HG03571 (cell line): Measurements from ENCODE around the gene KMT5C.
"Not testable (repeated sequence)": the region's sequence is repeated elsewhere in the genome, so short reads cannot be mapped to it uniquely, and the experiment has no call there.

Experiments used
- ATAC-seq: cut with Tn5 transposase; IDR thresholded peaks from one replicate; pipeline ENCODE4 v1.9.1; 2021; ENCODE audit not compliant: unreplicated experiment

The KMT5C gene

DNA sequence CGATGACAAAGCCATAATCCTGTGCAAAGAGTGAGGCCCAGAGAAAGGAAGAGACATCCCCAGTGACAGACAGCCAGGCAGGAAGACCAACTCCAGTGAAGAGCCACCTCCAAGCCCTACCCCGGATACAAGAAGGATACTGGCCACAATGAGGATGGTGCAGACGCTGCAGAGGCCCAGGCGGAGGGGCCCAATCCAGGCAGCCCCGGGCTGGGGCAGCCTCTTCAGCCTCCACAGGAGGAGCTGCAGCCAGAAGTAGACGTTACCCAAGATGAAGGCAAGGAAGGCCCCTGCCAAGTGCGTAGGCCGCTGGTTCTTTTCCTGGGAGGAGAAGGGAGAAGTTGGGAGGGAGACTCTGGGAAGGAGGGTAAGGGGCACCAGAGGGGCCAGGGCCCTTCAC, 23.0 kb upstream of the KMT5C start:
- ATAC-seq = no peak

DNA sequence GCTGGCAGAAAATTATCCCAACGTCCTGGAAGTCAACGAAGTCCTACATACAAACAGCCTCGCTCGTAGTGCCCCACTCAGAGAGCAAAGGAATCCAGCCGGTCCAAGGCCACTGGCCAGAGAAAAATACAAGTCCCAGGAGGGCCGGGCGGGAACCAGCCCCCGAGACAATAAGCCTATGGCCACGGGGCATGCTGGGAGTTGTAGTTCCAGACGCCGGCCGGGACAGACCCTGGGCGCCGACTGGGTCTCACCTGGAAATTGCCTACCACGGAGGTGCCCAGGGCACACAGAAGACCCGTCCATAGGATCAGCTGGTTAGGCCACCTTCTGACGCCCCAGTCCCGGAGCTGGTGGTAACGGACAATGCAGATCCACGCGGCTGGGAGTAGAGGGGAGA, 19.9 kb upstream of the KMT5C start:
- ATAC-seq = no peak

- ATAC-seq = no peak
Observed at GRCh38 chr19:55320844-55321419, 18.7 kb upstream of the KMT5C start.

DNA sequence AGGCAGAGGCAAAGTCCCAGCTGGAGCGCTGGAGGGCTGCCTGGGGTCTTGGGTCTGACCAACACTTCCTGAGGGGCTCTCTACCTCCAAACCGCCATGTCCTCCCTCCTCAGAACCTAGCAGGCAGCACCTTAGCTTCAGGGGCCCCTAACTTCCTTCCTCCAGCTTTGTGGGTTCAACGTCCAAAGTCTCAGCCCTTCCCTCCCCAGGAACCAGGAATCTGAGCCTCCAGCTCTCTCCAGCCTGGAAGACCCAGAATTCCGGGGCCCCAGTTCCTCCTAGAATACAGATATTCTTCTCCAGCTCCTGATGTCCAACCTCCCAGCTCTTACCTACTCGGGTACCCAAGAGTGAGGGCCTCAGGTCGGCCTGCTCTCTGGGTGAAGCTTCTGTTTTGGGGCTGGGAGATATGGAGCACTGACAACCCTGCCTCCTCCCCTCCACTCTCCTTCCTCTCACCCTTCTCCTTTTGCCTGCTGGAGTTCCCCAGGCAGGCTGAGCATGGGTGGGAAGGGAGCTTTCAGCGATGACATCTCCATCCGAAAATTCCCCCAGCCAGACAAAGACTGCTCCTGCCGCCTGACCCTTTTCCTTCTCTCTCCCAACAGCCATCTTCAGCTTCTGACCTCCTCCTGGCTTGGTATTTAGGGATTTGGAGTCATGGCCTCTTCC, 18.1 kb upstream of the KMT5C start:
- no peak for ATAC-seq

DNA sequence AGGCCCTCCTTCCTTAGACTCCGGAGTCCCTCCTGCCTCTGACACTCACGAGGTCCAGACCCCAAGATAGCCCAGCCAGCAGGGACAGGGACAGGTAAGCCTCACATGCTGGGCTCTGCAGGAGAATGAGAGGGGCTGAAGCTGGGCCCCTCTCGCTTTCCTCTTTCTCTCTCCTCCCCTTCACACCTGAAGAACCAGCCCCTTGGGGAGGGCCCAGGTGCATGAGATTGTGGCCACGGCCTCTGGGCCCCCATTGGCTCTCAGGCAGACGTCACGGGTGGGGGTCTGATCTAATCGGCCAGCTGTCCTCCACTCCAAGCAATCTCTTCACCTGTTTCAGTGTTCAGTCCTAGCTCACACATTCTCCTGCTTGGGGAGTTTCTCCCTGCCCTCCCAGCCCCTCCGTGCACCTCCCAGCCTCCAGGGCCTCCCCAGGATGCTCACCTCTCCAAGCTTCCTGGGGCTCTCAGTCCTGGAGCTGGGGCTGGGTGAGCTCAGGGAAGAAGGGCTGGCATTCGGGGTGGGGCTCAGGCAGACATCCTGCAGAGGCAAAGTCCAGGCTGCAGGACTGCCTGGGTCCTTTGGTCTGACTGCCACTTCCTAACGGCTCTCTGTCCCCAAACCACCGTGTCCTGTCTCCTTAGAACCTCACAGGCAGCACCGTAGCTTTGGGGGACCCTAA, 17.3 kb upstream of the KMT5C start:
- ATAC-seq = no peak

DNA sequence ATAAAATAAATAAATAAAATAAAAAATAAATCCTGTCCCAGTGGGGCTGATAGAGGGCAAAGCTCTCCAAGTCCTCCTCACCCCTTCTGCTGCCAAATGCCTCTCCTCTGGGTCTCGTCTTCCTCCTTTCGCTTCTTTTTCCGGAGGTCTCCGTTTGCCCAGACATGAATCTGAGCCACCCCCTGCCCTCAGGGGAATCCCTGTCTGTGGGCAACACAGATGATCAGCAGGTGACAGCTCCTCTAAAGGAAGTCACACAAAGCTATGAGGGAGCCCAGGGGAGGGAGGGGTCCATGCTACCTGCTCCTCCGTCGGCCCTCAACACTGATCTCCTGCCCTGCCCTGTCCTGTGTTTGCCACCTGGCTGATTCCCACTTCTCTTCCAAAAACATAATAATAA, 15.0 kb upstream of the KMT5C start:
- ATAC-seq = no peak

DNA sequence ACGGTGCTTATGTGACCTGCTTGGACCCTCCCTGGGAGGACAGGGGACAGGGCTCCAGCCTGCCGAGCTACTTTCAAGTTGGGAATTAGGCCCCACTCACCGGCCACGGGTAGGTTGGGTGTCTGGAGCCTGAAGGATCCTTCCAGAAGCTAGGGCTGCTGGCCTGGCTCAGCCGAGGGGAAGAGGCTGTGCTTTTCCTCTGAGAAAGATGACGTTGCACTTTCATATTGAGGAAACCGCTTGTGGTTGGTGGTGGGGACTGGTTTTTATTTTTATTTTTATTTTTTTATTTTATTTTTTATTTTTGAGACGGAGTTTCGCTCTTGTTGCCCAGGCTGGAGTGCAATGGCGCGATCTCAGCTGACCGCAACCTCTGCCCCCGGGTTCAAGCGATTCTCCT, 14.5 kb upstream of the KMT5C start, which contains the start of gene TMEM150B:
TSS of gene TMEM150B (minus strand) at position 170 of the 400 bp plus-strand sequence. CDS start 4,305 bp downstream, outside the sequence.
- no peak for ATAC-seq

DNA sequence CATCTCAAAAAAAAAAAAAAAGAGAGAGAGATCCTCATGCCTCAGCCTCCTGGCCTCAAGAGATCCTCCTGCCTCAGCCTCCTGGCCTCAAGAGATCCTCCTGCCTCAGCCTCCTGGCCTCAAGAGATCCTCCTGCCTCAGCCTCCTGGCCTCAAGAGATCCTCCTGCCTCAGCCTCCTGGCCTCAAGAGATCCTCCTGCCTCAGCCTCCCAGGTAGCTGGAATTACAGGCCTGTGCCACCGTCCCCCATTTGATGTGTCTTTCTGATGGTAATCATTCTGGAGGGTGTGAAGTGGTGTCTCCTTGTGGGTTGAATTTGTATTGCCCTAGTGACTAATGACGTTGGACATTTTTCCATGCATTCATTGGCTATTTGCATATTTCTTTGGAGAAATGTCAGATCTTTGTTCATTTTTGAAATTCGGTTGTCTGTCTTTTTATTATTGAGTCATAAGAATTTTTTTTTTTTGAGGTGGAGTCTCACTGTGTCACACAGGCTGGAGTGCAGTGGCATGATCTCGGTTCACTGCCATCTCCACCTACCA, 10.8 kb upstream of the KMT5C start:
- ATAC-seq = not testable (repeated sequence)

GRCh38 chr19:55329791-55330190, 9.9 kb upstream of the KMT5C start:
- not testable (repeated sequence) for ATAC-seq

DNA sequence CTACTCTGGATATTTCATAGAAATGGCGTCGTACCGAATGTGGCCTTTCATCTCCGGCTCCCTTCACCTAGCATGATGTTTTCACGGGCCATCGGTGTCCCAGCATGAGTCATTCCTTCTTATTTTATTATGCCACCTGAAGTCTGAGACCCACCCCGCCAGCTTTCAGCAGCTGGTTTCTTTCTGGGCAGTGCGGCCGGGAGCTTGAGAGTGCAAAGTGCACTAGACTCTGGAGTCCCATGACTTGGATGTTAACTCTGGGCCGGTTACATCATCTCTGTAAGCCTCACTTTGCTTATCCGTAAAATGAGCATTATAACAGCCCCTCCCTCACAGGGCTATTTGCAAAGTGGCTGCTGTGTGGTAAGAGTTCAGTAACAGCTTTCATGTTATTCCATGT, 5.8 kb upstream of the KMT5C start:
- no peak for ATAC-seq

DNA sequence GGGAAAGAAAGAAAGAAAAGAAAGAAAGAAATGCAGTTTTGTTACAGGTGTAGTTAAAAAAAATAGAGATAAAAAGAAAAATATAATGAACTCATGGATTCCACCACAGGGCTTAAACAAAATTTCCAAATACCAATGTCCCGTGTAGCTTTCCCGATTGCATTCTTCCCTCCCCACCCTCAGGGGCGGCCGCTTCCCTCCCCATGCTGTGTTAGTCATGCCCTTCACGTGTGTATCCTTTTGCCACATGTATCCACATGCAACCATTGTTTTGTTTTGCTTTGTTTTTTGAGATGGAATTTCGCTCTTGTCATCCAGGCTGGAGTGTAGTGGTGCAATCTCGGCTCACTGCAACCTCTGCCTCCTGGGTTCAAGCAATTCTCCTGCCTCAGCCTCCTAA, 3.6 kb upstream of the KMT5C start:
- no peak for ATAC-seq

- no peak for ATAC-seq
Observed at GRCh38 chr19:55339889-55340783, 460 bp downstream of the KMT5C start.

- no peak for ATAC-seq
Observed at GRCh38 chr19:55340784-55341147, 1.1 kb downstream of the KMT5C start.

GRCh38 chr19:55341171-55341588, 1.5 kb downstream of the KMT5C start:
- ATAC-seq = no peak

DNA sequence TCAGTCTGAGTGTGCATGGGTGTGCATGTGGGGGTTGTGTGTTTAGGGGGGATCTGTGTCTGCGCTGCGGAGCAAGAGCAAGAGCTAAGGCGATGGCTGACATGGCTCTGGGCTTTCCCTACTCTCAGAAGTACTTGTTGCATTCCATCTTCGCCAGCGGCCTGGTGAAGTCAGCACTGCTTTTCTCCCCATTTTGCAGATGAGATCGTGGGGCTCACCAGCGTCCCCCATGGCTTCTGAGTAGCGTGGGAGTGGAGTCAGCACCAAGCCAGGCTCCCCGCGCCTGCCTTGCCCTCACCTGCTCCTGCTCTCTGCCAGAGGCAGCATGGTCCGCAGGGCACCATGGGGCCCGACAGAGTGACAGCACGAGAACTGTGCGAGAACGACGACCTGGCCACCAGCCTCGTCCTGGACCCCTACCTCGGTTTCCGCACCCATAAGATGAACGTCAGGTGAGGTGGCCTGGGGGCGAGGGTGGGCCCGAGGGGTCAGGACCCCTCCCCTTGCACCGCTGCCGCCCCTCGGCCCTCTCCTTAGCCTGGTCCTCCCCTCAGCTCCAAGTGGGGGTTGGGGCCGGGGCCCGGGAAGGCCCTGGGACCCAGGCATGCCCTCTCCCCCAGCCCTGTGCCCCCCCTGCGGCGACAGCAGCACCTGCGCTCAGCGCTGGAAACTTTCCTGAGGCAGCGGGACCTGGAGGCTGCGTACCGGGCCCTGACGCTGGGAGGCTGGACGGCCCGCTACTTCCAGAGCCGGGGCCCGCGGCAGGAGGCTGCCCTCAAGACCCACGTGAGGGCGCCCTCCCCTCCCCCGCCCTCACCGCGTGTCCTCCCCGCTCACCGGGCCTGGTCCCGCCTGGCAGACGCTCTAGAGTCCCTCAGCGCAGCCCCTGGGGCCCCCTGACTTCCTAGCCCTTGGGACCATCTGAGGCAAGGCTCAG, 2.2 kb downstream of the KMT5C start:
- no peak for ATAC-seq

DNA sequence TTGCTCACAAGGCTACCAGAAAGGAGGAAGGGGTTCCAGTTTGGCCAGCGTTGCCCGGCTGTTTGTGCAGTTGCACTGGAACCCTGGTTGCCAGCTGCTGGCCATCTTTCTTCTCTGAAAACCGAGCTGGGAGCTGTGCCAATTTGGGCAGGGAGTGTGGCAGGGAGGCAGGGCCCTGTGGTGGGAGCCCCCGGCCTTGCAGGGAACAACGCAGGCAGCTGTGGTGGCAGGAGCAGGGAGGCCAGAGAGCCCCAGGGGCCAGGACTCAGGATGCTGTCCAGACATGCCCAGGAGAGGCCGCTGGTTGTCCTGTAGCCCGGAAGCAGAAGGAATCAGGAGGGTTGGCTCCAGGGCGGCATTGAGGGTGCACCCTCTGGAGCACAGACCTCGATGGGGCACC, 4.8 kb downstream of the KMT5C start:
- ATAC-seq = no peak

DNA sequence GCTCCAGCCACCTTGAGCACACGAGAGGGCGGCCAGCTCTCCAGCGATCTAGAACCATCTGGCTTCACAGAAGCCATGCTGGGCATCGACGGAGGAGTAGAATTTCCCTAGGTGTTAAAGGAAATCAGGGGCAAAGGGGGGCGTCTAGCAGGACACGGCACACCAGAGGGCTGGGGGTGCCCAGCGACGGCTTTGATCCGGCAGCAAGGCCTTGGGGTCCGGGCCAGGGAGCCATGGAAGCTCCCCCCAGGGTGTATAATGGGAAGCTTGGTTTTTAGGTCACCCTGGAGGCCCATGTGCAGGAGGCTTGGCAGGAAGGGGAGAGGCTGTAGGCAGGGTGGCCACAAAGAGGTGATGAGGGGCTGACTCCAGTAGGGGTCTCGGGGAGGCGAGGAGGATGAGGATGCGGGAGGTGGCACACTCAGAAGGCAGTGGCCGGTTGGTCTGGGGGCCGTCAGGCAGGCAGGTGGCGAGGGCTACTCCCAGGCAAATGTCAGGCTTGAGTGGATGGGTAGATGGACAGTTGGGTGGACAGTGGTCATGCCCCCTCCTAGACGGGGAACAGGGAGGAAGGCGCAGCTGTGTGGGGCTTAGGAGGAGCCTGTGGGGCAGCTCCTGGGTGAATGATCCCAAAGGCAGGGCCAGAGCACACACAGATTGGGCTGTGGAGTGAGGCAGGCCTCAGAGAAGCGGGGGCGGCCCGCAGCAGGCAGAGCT, 5.6 kb downstream of the KMT5C start:
- ATAC-seq = no peak

DNA sequence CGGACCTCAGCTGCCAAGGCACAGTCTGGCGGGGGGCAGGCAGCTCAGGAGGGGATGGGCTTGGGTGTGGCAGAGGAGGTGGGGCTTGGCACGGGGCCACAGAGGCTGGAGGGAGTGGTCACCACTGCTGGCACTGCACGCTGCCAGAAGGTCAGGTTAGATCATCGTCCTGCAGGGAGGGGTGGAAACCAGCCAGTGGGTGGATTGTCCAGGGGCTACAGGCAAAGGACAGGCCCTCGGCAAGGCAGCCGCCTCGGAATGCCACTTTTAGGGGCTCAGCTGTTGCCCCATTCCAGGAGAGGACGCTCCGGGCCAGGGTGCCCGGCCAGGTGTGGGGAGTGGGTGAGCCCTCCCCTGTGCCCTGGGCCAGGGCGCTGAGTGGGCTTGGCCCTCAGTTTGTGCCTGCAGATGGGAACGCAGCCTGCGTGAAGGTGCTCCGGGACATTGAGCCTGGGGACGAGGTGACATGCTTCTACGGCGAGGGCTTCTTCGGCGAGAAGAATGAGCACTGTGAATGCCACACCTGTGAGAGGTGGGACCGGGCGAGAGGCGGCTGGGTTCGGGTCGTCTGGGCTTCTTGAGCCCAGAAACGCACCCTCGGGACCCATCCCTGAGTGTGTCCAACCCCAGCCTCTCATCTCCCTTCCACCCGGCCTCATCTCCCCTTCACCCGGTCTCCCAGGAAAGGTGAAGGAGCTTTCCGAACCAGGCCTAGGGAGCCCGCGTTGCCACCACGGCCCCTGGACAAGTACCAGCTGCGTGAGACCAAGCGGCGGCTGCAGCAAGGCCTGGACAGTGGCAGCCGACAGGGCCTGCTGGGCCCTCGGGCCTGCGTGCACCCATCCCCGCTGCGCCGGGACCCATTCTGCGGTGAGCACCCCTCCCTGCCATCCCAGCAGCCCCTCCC, 6.4 kb downstream of the KMT5C start:
- ATAC-seq = no peak
